ENCODE results near the gene CTR9.

The CTR9 gene

GRCh38 chr11:10731064-10731680 is 19.9 kb upstream of the CTR9 start:
- DNase-seq (ENCODE audit: insufficient read length, low spot score) (no peak), FAIRE-seq (no peak)
- TF ChIP-seq POLR2AphosphoS5 (IDR thresholded peaks at IDR 0.05; ENCODE audit: low read depth, low read length) (no peak), POLR2A (IDR thresholded peaks at IDR 0.05; ENCODE audit: low read depth, low read length) (no peak), SPI1 (IDR thresholded peaks at IDR 0.05; ENCODE audit: low read depth, low read length) (no peak), POU2F2 (IDR thresholded peaks at IDR 0.05; ENCODE audit: low read depth, low read length) (no peak), TAF1 (IDR thresholded peaks at IDR 0.05; ENCODE audit: low read depth, low read length) (no peak), PAX5 (IDR thresholded peaks at IDR 0.05; ENCODE audit: insufficient read depth, low read length, severe bottlenecking) (no peak)

- peak; percentile 76 for FAIRE-seq
- DNase-seq (ENCODE audit: insufficient read length, low spot score), result peak; percentile 82
- no peak for TF ChIP-seq SPI1 (IDR thresholded peaks at IDR 0.05; ENCODE audit: low read depth, low read length)
- no peak for TF ChIP-seq POLR2A (IDR thresholded peaks at IDR 0.05; ENCODE audit: low read depth, low read length)
- TF ChIP-seq TAF1 (IDR thresholded peaks at IDR 0.05; ENCODE audit: low read depth, low read length), result no peak
- TF ChIP-seq POU2F2 (IDR thresholded peaks at IDR 0.05; ENCODE audit: low read depth, low read length), result 0 out of 2 replicates have a peak, but pooled peaks have one; percentile 27
- TF ChIP-seq PAX5 (IDR thresholded peaks at IDR 0.05; ENCODE audit: insufficient read depth, low read length, severe bottlenecking), result no peak
- TF ChIP-seq POLR2AphosphoS5 (IDR thresholded peaks at IDR 0.05; ENCODE audit: low read depth, low read length), result no peak
Measured at GRCh38 chr11:10735481-10736475, 15.3 kb upstream of the CTR9 start.

- TF ChIP-seq POLR2A (IDR thresholded peaks at IDR 0.05; ENCODE audit: low read depth, low read length), result no peak
- TF ChIP-seq POLR2AphosphoS5 (IDR thresholded peaks at IDR 0.05; ENCODE audit: low read depth, low read length), result no peak
- no peak for TF ChIP-seq POU2F2 (IDR thresholded peaks at IDR 0.05; ENCODE audit: low read depth, low read length)
- DNase-seq (ENCODE audit: insufficient read length, low spot score) (no peak), FAIRE-seq (peak; percentile 45)
Measured at GRCh38 chr11:10742460-10743208, 8.4 kb upstream of the CTR9 start.

- DNase-seq (ENCODE audit: insufficient read length, low spot score) (no peak), FAIRE-seq (peak; percentile 94)
- TF ChIP-seq PAX5 (IDR thresholded peaks at IDR 0.05; ENCODE audit: insufficient read depth, low read length, severe bottlenecking), result no peak
- no peak for TF ChIP-seq TAF1 (IDR thresholded peaks at IDR 0.05; ENCODE audit: low read depth, low read length)
- no peak for TF ChIP-seq SPI1 (IDR thresholded peaks at IDR 0.05; ENCODE audit: low read depth, low read length)
- TF ChIP-seq POU2F2 (IDR thresholded peaks at IDR 0.05; ENCODE audit: low read depth, low read length), result no peak
- no peak for TF ChIP-seq POLR2AphosphoS5 (IDR thresholded peaks at IDR 0.05; ENCODE audit: low read depth, low read length)
- TF ChIP-seq POLR2A (IDR thresholded peaks at IDR 0.05; ENCODE audit: low read depth, low read length), result no peak
Measured at GRCh38 chr11:10743354-10744000, 7.6 kb upstream of the CTR9 start.

GRCh38 chr11:10744206-10744605 is 6.8 kb upstream of the CTR9 start:
- peak; percentile 54 for FAIRE-seq
- DNase-seq (ENCODE audit: insufficient read length, low spot score), result no peak
- TF ChIP-seq POLR2A (IDR thresholded peaks at IDR 0.05; ENCODE audit: low read depth, low read length) (no peak), POLR2AphosphoS5 (IDR thresholded peaks at IDR 0.05; ENCODE audit: low read depth, low read length) (no peak), POU2F2 (IDR thresholded peaks at IDR 0.05; ENCODE audit: low read depth, low read length) (no peak), SPI1 (IDR thresholded peaks at IDR 0.05; ENCODE audit: low read depth, low read length) (no peak), TAF1 (IDR thresholded peaks at IDR 0.05; ENCODE audit: low read depth, low read length) (no peak), PAX5 (IDR thresholded peaks at IDR 0.05; ENCODE audit: insufficient read depth, low read length, severe bottlenecking) (no peak)

GRCh38 chr11:10746871-10747270 is 4.2 kb upstream of the CTR9 start:
- no peak for FAIRE-seq
- TF ChIP-seq POLR2A (IDR thresholded peaks at IDR 0.05; ENCODE audit: low read depth, low read length), result no peak
- no peak for TF ChIP-seq POLR2AphosphoS5 (IDR thresholded peaks at IDR 0.05; ENCODE audit: low read depth, low read length)
- TF ChIP-seq PAX5 (IDR thresholded peaks at IDR 0.05; ENCODE audit: insufficient read depth, low read length, severe bottlenecking), result no peak
- no peak for TF ChIP-seq SPI1 (IDR thresholded peaks at IDR 0.05; ENCODE audit: low read depth, low read length)
- no peak for TF ChIP-seq POU2F2 (IDR thresholded peaks at IDR 0.05; ENCODE audit: low read depth, low read length)
- no peak for TF ChIP-seq TAF1 (IDR thresholded peaks at IDR 0.05; ENCODE audit: low read depth, low read length)
- DNase-seq (ENCODE audit: insufficient read length, low spot score), result no peak

- DNase-seq (ENCODE audit: insufficient read length, low spot score), result no peak
- TF ChIP-seq POLR2AphosphoS5 (IDR thresholded peaks at IDR 0.05; ENCODE audit: low read depth, low read length) (no peak), POLR2A (IDR thresholded peaks at IDR 0.05; ENCODE audit: low read depth, low read length) (no peak), TAF1 (IDR thresholded peaks at IDR 0.05; ENCODE audit: low read depth, low read length) (no peak), POU2F2 (IDR thresholded peaks at IDR 0.05; ENCODE audit: low read depth, low read length) (no peak), SPI1 (IDR thresholded peaks at IDR 0.05; ENCODE audit: low read depth, low read length) (no peak), PAX5 (IDR thresholded peaks at IDR 0.05; ENCODE audit: insufficient read depth, low read length, severe bottlenecking) (no peak)
- no peak for FAIRE-seq
Measured at GRCh38 chr11:10747733-10748132, 3.3 kb upstream of the CTR9 start.

GRCh38 chr11:10749476-10749875 is 1.6 kb upstream of the CTR9 start:
- TF ChIP-seq SPI1 (IDR thresholded peaks at IDR 0.05; ENCODE audit: low read depth, low read length) (no peak), POLR2A (IDR thresholded peaks at IDR 0.05; ENCODE audit: low read depth, low read length) (no peak)
- DNase-seq (ENCODE audit: insufficient read length, low spot score), result no peak
- peak; percentile 33 for FAIRE-seq

GRCh38 chr11:10751581-10751940 is 515 bp downstream of the CTR9 start:
- FAIRE-seq, result peak; percentile 28
- no peak for DNase-seq (ENCODE audit: insufficient read length, low spot score)

More at GRCh38 chr11:10751581-10751940, 515 bp downstream of the CTR9 start:
- TF ChIP-seq POLR2AphosphoS5 (IDR thresholded peaks at IDR 0.05; ENCODE audit: low read depth, low read length) (no peak), PAX5 (IDR thresholded peaks at IDR 0.05; ENCODE audit: insufficient read depth, low read length, severe bottlenecking) (no peak), SPI1 (IDR thresholded peaks at IDR 0.05; ENCODE audit: low read depth, low read length) (no peak), POU2F2 (IDR thresholded peaks at IDR 0.05; ENCODE audit: low read depth, low read length) (no peak), POLR2A (IDR thresholded peaks at IDR 0.05; ENCODE audit: low read depth, low read length) (no peak), TAF1 (IDR thresholded peaks at IDR 0.05; ENCODE audit: low read depth, low read length) (no peak)
